Peyer's patch (tissue), 4 donors: ENCODE data around the gene EFHC1.

Experiments used
- POLR2A ChIP-seq, 2 donors: fragments of 450-650 bp; IDR thresholded peaks; one replicate each; pipeline ENCODE4 v1.5.1; 2017; ENCODE audit warnings: antibody characterized with exemption in 2 of 2, mild to moderate bottlenecking in 2 of 2, moderate library complexity in 2 of 2
- TF ChIP-seq, protein P1 (sequence below), 6 experiments: fragments of 450-650 bp in 4 of 6; fragments of 200-600 bp in 2 of 6; sonication (generic) in 1 of 6; IDR thresholded peaks; one replicate each; pipeline ENCODE4 v1.5.1; 2017 to 2019; ENCODE audit warnings: antibody characterized with exemption in 6 of 6, mild to moderate bottlenecking in 3 of 6, moderate library complexity in 1 of 6

DNA sequence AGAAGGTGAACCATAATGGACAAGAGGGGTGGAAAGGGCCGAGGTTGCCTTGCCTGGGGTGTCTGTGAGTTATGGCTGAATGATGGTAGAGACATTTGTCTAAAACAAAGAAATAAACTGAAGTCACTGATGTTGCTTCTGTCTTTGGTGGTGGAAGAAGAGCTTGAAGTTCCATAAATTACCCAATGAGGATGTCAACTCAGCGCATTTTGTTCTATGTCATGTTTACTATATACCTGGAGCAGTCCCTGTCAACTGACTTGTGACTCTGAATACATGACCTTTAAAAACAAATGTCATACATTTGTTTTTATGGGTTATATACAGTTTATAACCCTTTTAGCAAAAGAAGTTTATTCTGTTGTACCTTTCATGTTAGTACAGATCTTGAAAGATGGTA is 2.0 kb downstream of the EFHC1 start:
- TF ChIP-seq, protein P1, sequence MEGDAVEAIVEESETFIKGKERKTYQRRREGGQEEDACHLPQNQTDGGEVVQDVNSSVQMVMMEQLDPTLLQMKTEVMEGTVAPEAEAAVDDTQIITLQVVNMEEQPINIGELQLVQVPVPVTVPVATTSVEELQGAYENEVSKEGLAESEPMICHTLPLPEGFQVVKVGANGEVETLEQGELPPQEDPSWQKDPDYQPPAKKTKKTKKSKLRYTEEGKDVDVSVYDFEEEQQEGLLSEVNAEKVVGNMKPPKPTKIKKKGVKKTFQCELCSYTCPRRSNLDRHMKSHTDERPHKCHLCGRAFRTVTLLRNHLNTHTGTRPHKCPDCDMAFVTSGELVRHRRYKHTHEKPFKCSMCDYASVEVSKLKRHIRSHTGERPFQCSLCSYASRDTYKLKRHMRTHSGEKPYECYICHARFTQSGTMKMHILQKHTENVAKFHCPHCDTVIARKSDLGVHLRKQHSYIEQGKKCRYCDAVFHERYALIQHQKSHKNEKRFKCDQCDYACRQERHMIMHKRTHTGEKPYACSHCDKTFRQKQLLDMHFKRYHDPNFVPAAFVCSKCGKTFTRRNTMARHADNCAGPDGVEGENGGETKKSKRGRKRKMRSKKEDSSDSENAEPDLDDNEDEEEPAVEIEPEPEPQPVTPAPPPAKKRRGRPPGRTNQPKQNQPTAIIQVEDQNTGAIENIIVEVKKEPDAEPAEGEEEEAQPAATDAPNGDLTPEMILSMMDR (IDR thresholded peaks at IDR 0.05) = no peak
- TF ChIP-seq POLR2A (IDR thresholded peaks at IDR 0.05) = no peak
